ENCODE data around the gene SERPINA9. TPM values are rescaled to one million over a fixed set of nuclear protein-coding genes. Genes with fewer than 3 reads are reported as not detected.

SERPINA9 gene
- total and polyA plus RNA-seq, 2 of the 8 experiments (the other 6 are each of a cell fraction or from before 2014, with no cell fraction given): not detected

DNA sequence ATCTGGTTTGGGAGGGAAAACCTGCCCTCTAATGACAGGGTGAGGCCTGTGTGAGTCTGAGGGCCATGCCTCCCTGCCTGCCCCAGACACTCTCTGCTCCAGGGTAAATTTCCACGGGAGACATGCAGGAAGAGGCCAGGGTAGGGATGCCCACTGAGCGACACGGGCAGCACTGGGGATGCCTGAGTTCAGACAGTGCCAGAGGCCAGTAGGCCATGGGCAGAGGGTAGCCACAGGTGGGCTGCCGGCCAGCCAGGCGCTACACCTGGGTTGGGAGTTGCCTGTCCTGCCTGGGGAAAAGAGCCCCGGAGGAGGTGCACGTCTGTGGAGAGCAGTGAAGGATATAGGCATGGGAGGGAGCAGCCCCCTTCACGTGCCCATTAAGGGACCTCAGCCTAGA is 29.6 kb upstream of the SERPINA9 start (continued):
- TF ChIP-seq CTBP2 (IDR thresholded peaks at IDR 0.05; ENCODE audit: borderline replicate concordance, insufficient read depth, insufficient read length, low read length): no peak
- TF ChIP-seq, protein P1, sequence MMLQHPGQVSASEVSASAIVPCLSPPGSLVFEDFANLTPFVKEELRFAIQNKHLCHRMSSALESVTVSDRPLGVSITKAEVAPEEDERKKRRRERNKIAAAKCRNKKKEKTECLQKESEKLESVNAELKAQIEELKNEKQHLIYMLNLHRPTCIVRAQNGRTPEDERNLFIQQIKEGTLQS (IDR thresholded peaks at IDR 0.05; ENCODE audit: insufficient read depth, low read depth, low read length): no peak
- TF ChIP-seq SAP30 (IDR thresholded peaks at IDR 0.05; ENCODE audit: insufficient read depth, insufficient replicate concordance, low read length): no peak
- TF ChIP-seq BRCA1 (IDR thresholded peaks at IDR 0.05; ENCODE audit: low read depth, low read length): no peak
- TF ChIP-seq YY1 (IDR thresholded peaks at IDR 0.05; ENCODE audit: low read depth, low read length): no peak
- no peak for TF ChIP-seq EGR1 (IDR thresholded peaks at IDR 0.05; ENCODE audit: borderline replicate concordance, low read depth, low read length)

All from H1 (cell line).